GM18502 (cell line): Measurements from ENCODE around the gene GSTM3.
A peak's percentile ranks its signal among the peaks of the same experiment; 100 is the strongest.
"Not testable (repeated sequence)": the region's sequence is repeated elsewhere in the genome, so short reads cannot be mapped to it uniquely, and the experiment has no call there.

Source experiments
- ATAC-seq: cut with Tn5 transposase; IDR thresholded peaks from one replicate; pipeline ENCODE4 v1.9.1; 2021; ENCODE audit warnings: mild to moderate bottlenecking; ENCODE audit not compliant: unreplicated experiment, poor library complexity

The GSTM3 gene

GRCh38 chr1:109762821-109763645, 22.2 kb upstream of the GSTM3 start:
- ATAC-seq = no peak

GRCh38 chr1:109762039-109762585, 21.3 kb upstream of the GSTM3 start:
- no peak for ATAC-seq

GRCh38 chr1:109761227-109762038, 20.6 kb upstream of the GSTM3 start:
- ATAC-seq = no peak

GRCh38 chr1:109760581-109761226, 19.9 kb upstream of the GSTM3 start:
- no peak for ATAC-seq

GRCh38 chr1:109759513-109760334, 18.9 kb upstream of the GSTM3 start:
- ATAC-seq = no peak

GRCh38 chr1:109757936-109758786, 17.3 kb upstream of the GSTM3 start:
- no peak for ATAC-seq

- ATAC-seq = no peak
Observed at GRCh38 chr1:109756848-109757521, 16.1 kb upstream of the GSTM3 start.

- ATAC-seq = not testable (repeated sequence)
Observed at GRCh38 chr1:109756325-109756724, 15.5 kb upstream of the GSTM3 start.

- no peak for ATAC-seq
Observed at GRCh38 chr1:109754738-109755137, 13.9 kb upstream of the GSTM3 start.

- ATAC-seq = no peak
Observed at GRCh38 chr1:109751531-109752260, 10.9 kb upstream of the GSTM3 start.

- no peak for ATAC-seq
Observed at GRCh38 chr1:109750920-109751319, 10.1 kb upstream of the GSTM3 start.

GRCh38 chr1:109750241-109750882, 9.5 kb upstream of the GSTM3 start:
- ATAC-seq = no peak

GRCh38 chr1:109749221-109749620, 8.4 kb upstream of the GSTM3 start:
- no peak for ATAC-seq

GRCh38 chr1:109748311-109748710, 7.5 kb upstream of the GSTM3 start:
- ATAC-seq = not testable (repeated sequence)

GRCh38 chr1:109739738-109740614, 862 bp downstream of the GSTM3 start:
- peak; percentile 95 for ATAC-seq

GRCh38 chr1:109733236-109733870, 7.5 kb downstream of the GSTM3 start:
- ATAC-seq = no peak
